ENCODE data around the gene BCAS3. TPM values are rescaled to one million over a fixed set of nuclear protein-coding genes. Genes with fewer than 3 reads are reported as not detected.
"Not testable (repeated sequence)": the region's sequence is repeated elsewhere in the genome, so short reads cannot be mapped to it uniquely, and the experiment has no call there.

Gene BCAS3
- polyA plus RNA-seq, 4 donors = 17.7 to 31.6 (median 28.4) TPM

DNA sequence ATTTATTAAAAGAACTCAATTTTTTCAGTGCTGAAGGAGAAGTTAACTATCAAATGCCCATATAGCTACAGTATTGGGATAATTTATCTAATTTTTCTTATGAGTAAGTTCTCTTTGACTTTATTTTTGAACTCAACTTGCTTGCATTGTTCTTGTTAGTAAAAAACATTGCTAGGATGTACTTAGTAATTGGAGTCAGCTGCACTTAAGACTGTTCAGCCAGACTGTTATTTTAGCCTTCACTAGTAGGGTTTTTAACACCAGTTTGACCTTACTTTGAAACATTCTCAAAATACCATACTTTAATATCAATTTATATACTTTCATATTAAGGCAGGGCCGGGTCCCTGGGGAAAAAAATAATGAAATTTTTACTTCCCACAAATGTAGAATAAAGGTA lies 465.4 kb downstream of the BCAS3 start:
- DNase-seq (ENCODE audit: low read depth in 4 of 4, low spot score in 3 of 4) = no peak

DNA sequence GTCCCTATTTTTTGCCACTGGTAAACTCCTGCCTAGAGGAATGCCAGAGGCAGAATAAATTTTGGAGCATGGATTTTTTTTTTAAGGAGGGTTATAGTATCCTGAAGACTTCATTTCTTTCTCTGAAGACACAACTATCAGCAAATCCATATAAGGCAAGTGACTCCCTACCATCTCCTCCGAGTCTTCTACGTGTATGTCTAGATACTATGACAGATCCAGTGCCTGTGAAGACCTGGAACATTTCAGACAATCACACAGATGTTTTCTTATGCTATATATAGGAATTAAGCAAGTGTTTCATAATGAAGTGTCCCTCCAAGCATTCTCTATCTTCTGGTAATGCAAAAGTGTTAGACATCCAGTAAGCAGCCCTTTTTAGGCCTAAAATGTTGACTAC lies 466.5 kb downstream of the BCAS3 start:
- DNase-seq (ENCODE audit: low read depth in 4 of 4, low spot score in 3 of 4) = no peak

DNA sequence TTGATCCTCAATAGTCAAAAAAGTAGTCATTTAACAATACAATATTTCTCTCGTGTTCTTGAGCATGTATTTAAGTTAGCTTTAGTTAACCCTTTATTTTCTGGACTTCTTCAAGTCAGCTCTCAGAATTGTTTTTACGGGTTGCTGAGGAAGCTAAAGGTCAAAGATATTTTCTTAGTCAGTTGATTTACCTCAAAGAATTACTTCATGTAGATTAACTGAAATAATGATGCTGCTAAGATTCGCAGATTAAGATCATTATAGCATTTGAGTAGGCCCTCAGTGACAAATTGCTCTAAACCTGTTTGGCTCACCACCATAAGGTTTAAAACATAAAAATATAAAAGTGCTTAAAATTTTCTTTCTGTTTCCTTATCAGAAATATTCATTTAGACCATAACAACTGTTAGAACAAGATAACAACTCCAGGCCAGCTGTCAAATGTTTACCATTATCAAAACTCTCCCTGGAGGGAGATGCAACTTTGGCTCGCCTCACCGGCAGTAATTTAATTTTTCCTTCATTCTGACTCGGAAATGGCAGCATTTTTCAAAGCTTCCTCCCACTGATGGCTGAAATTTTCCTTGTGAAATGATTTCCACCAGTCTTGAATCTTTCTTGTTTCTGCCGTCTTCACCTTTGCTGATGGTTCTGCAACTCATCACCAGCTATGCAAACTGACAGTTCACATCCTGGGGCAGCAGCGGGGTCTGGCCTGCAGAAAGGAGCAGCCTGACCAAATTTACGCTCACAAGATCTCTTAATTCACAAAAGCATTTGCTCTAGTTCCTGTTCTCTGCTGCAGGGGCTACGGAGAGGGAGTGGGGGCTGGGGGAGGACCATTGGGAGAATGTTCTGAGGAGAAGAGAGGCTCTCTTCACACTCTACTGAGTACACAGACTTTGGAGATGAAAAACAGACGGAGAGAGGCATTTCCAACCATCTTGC lies 467.2 kb downstream of the BCAS3 start:
- DNase-seq (ENCODE audit: low read depth in 4 of 4, low spot score in 3 of 4) = no peak

DNA sequence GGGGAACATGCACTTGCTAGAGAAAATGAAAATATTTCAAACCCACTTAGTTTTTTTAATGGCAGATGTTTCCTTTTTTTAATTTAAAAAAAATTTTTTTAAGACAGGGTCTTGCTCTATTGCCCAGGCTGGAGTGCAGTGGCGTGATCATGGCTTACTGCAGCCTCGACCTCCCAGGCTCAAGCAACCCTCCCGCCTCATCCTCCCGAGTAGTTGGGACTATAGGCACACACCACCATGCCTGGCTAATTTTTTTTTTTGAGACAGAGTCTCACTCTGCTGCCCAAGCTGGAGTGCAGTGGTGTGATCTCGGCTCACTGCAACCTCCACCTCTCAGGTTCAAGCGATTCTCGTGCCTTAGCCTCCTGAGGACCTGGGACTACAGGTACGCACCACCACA lies 469.2 kb downstream of the BCAS3 start:
- not testable (repeated sequence) for DNase-seq (ENCODE audit: low read depth in 4 of 4, low spot score in 3 of 4)

DNA sequence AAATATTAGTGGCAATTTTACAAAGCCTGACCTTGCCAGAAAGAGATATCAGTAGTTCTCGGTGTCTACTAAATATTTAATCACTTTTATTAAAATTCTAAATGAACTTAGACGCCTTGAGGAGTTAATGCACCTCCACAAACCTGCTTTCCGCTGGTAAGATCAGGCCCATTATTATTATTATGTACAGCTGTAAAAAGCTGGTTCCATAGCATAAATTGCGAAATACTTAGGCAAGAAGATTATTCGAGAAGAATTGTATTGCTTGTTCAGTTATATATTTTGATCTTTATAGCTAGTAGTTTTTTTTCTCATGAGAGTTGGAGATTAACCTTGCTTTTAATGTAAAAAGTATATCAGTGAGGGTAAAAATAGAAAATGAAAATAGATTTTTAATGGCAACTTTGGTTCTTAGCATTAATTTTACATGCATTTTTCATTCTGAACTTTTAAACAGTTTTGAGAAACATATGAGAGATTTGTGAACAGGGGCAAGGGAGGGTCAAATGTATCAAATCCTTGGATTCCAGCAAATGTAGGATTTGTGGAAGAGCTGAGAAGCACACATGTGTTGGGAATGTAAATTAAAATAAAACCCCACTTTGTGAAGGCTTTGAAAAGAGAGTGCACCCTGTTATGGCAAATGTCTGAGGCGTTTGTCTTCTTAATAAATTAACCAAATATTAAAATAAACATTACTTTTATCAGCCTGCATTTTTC lies 471.6 kb downstream of the BCAS3 start:
- DNase-seq (ENCODE audit: low read depth in 4 of 4, low spot score in 3 of 4) = no peak

DNA sequence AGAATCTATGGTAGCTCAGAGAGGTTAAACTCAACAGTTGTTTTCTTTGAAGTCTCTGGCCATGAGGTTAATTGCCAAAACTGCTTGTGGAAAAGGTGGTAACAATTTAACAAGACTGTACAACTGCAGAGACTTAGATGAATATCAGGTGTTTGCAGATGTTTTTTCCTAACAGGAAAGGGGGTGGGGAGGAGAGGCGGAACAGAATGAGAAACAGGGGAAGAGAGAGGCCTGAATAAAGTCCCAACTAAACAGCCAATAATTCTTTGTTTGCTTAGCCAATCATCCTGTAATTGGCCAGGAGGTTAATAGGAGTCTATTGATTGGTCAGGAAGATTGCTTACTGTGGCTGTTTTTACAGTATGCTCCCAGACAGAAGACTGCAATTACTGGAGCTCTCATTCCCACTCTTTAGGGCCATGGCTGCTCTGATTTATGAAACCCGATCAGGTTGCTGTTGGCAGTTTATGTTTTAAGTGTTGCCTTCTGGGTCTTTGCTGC lies 472.3 kb downstream of the BCAS3 start:
- peak in 1 of 4 donors; percentile 54 for DNase-seq (ENCODE audit: low read depth in 4 of 4, low spot score in 3 of 4)

DNA sequence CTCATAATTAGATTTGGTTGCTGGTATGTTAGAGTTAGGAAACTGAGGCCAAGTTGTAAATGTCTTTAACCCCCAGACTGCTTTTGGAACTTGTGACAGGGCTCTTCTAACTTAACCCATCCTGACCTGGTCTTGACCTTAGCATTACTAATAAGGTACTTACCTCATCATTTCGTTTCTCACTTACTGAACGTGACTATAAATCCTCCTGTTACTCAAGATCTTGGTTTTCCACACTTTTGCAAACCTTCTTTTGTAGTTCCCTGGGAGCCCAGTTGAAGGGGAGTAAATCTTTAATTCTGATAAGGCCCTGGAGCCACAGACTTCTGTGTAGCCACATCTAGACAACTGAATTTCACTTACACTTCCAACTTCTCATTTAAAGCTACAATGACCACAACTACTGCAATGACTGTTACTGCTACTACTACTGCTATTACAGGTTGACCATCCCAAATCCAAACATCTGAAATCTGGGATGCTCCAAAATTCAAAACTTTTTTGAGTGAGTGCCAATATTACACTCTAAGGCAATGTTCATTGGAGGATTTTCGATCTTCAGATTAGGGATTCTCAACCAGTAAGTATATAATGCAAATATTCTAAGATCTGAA lies 473.1 kb downstream of the BCAS3 start:
- DNase-seq (ENCODE audit: low read depth in 4 of 4, low spot score in 3 of 4) = no peak

DNA sequence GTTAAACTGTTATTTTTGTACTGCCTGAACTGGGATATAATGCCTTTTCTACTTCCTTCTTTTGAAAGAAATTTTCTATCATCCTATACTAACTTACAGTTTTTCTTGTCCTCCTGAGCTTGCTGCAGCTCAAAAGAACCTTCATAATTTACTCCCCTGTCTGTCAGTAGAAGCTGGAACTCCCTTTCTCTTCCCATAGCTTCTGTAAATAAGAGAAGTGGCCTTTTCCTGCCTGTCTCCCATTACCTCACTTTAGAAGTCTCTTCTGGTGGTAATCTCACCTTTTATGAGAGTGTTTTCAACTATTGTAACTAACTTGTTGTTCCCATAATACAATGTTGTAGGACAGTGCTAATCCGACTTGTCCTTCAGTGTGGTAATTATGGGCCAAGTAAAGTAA lies 475.2 kb downstream of the BCAS3 start:
- no peak for DNase-seq (ENCODE audit: low read depth in 4 of 4, low spot score in 3 of 4)

DNA sequence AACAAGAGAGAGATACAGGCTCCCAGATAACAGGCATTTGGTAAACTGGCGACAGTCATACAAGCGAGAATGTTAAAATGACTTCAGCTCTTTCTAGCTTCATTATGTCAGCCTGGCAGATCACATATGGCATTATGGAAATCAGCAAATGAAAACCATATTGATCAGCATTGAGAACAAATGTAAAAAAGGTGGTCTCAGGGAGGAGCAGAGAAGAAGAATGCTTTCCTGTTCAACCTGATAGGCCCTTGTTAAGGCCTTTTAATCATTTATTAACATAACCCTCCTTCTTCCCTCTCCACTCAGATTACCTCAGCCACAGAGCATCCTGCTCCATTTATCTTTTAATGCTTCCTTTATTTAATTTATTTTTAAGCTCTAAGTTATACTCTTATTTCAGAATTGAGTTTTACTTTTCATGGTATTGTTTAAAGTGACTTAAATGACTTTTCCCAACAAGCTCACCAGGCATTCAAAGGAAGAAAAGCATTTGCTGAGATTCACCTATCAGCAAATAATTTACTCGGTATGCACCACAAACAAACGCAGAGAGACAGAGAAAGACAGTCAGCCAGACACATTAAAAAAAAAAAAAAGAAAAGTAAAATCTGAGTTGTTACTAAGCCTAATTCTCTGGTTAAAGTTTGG lies 478.1 kb downstream of the BCAS3 start:
- DNase-seq (ENCODE audit: low read depth in 4 of 4, low spot score in 3 of 4) = no peak

DNA sequence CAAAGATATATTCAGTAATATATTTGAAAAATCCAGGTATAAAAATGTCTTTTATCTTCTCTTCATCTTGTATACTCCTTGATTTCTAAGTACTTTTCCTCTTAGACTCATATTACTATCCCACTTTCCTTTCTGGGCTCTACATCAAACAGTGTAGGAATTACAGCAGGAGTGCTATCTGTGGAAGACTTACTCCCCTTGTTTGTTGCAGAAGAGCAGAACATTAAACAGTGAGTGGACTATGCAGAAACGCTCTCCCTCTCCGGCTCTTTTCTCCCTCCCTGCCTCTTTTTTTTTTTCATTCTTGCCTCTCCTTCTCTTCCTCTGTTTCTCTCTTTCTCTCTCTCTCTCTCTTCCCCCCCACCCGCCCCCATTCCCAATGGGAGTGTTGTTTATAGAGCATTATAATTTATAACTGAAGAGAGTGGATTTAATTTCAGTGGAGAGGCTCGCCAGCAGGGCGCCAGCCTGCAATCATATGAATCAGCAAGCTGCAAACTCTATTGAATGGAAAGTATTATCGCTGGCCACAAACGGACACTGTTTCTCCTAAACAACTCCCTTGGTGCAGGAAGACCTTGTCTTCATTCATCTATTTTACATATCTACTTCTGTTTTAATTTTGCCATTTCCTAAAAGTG lies 479.7 kb downstream of the BCAS3 start:
- DNase-seq (ENCODE audit: low read depth in 4 of 4, low spot score in 3 of 4) = no peak

DNA sequence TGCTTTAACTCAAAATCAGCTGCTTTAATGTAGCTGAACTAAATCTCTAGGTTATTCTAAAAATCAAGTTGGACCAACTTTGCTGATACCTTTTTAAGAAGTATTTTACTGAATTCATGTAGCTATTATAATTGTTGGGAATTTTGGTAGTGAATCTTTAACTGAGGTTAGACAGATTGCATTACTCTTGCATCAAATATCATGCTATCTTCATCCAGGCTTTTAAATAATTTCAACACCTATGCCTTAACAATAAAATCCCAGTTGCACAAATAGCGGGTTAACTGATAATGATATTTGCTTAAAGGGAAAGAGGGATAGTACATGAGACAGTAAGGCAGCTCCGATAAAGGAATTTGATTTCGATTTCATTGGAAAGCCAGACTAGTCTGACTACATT lies 480.7 kb downstream of the BCAS3 start:
- no peak for DNase-seq (ENCODE audit: low read depth in 4 of 4, low spot score in 3 of 4)

DNA sequence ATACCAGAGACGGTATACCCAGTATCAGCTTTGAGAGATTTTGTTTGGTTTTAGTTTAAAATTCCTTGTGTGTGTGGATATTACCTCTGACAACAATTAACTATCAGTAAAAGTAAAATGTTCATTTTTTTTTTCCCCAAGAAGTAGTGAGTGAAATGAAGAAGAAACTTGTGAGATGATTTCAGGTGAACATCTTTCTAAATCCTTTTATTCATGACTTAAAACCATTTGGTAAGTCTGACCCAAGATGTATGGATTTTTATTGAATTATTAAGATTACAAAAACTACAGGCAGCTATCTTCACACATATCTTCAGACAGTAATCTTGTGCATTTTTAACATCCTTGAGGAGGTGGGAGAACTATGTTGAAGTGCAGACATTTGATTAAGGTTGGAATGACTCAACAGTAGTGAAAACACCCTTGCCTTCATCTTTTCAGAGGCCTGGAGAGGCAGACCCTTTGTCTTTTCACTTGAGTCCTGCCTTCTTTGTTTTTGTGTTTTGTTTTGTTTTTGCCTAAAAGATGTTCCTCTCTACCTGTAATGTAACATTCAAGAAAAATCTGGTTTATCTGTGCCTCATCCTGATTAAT lies 481.7 kb downstream of the BCAS3 start:
- DNase-seq (ENCODE audit: low read depth in 4 of 4, low spot score in 3 of 4) = no peak

DNA sequence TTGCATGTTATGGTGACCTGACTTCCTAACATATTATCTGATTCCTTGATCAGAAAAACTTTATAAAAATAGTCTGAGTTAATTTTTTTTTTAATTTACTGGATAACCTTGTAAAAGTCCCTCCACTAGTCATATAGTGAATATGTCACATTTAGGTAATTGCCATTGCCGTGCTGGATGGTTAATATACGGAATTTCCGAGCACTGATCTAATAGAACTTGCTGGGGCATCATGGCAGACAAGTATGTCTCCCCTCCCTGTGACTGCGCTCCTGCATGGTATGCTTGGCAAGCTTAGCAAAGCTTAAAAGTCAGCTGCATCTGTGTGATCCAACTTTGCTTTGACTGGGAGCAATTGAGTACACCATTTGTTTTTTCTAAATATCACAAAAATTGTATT lies 482.6 kb downstream of the BCAS3 start:
- DNase-seq (ENCODE audit: low read depth in 4 of 4, low spot score in 3 of 4) = no peak

DNA sequence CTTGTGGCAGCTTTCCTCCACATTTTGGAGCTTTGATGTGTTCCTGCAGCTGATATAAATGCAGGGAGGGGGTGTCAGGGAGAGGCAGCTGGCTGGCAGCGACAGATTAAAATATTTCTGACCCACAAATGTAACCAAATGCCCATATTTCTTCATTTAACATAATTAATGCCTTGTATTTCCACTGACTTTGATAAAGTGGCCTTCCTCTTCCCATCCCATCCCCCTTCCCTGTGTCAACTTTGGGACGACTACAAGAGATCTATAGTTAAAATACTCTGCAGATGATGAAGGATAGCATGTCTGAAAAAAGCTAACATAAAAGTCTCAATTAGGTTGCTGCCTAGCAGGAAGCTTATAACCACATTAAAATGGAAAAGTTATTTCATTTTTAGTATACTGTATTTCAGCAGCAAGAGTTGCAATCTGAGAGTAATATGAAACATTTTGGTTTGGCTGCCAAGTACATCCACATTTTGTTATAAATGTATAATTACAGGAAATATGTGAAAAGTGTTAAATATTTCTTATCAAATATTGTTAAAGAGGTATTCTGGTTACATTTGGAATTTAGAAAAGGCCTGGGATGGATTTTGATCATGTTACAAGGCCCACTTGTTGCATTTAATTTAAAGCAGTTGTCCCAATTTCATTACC lies 483.3 kb downstream of the BCAS3 start:
- no peak for DNase-seq (ENCODE audit: low read depth in 4 of 4, low spot score in 3 of 4)

DNA sequence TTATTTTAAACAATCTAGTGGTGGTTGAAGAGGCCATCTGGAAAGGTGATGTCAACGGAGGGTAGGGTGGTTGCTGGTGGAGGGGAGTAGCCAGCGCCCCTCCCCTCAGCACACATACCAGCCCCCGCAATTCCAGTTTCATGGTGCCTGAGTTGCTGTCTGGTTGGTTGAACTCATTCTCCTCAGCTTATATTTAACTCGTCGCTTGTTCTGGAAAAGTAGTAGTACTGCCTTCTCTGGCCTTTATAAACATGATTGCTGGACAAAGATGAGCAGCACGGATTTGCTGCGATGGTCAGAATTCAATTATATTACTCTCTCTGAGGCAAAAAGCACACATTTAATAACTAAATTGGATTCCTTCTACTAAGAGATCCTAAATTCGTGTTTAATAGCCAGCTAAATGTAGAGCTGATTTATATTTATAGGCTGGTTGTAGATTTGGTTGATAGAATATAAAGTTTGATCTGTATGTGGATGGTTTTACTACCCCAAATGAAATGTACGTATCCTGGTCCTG lies 484.0 kb downstream of the BCAS3 start:
- DNase-seq (ENCODE audit: low read depth in 4 of 4, low spot score in 3 of 4) = peak in 1 of 4 donors; percentile 48

DNA sequence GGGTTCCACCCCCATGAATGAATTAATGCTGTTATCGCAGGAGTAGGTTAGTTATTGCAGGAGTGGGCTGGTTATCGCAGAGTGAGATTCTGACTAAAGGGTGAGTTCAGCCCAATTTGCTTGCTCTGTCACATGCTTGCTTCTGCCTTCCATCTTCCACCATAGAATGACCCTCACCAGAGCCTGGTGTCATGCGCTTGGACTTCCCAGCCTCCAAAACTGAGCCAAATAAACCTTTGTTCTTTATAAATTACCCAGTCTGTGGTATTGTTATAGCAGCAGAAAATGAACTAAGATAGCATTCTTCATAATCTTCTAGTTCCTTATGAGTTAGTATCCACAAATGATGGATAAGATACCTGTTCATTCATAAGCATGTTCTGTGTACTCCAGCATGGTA lies 486.9 kb downstream of the BCAS3 start:
- no peak for DNase-seq (ENCODE audit: low read depth in 4 of 4, low spot score in 3 of 4)

DNA sequence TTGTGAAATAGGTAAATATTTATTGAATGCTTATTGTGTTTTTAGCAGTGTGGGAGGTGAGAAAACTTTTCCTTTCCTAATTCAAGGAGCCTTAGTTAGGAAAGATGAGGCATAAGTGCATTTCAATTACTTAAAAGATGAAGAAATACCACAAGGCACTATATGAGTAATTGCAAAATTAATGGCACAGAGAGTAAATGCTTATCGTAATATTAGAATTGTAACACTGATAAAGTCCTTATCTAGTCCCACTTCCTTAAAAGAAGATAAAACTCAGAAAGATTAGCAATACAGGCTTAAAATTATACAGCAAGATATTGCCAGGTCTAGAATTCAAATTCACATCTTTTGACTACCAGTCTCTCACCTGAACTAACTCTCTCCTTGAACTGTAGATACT lies 489.4 kb downstream of the BCAS3 start:
- DNase-seq (ENCODE audit: low read depth in 4 of 4, low spot score in 3 of 4) = no peak

DNA sequence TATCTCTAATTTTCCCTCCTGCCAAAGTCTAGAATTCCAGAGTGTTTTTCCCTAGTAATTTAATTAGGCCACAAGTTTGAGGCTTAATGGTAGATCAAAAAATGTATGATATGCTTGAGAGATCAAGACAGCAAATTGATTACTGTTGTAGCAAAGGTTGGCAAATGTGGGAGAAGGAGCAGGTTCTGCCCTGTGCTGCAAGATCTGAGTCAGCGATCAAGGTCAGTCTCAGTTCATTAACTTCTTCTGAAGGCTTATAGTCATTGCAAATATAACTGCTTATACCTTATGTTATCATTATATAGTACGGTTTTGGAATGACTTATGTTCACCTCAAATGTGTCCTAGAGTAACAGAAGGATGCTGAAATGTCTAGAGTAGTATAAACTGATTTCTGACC lies 490.9 kb downstream of the BCAS3 start:
- DNase-seq (ENCODE audit: low read depth in 4 of 4, low spot score in 3 of 4) = peak in 1 of 4 donors; percentile 41

DNA sequence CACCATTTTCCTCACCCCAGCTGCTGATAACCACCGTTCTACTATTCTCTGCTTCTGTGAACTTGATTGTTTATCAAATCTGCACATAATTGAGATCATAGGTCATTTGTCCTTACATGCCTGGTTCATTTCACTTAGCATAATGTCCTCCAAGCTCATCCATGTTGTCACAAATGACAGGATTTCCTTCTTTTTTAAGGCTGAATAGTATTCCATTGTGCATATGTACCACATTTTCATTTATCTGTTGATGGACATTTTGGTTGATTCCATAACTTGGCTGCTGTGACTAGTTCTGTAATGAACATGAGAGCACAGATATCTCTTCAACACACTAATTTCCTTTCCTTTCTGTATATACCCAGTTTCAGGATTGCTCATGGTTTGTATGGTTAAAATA lies 496.7 kb downstream of the BCAS3 start:
- no peak for DNase-seq (ENCODE audit: low read depth in 4 of 4, low spot score in 3 of 4)

Data from left renal pelvis (tissue), 4 donors.